Urinary bladder (tissue), 4 donors: ENCODE measurements around the gene NCKIPSD. TPM values are rescaled to one million over a fixed set of nuclear protein-coding genes. Genes with fewer than 3 reads are reported as not detected.

Source experiments
- DNase-seq: peaks from one replicate; pipeline ENCODE4 v3.0.0-alpha.2; 2015; ENCODE audit errors: extremely low spot score
- H3K27ac ChIP-seq: one replicate; pipeline ENCODE4 v1.5.1; 2013; ENCODE audit warnings: low read depth, mild to moderate bottlenecking, moderate library complexity
- H3K36me3 ChIP-seq: one replicate; pipeline ENCODE4 v1.6.1; 2013; ENCODE audit warnings: mild to moderate bottlenecking, moderate library complexity; ENCODE audit not compliant: insufficient read depth
- H3K4me1 ChIP-seq: one replicate; pipeline ENCODE4 v1.6.1; 2013; ENCODE audit warnings: mild to moderate bottlenecking, moderate library complexity; ENCODE audit not compliant: insufficient read depth
- H3K4me3 ChIP-seq: one replicate; pipeline ENCODE4 v1.5.1; 2013; ENCODE audit warnings: low read depth, low read length
- WGBS: extraction: QIAGEN DNeasy Blood & Tissue Kit; methylation state at CpG from one replicate; pipeline ENCODE4 v1.1.7; 2013; 5-methylcytosine and 5-hydroxymethylcytosine counted together
- polyA plus RNA-seq: library from polyadenylated mRNA; stranded (reverse); fragments of 200-250 nt; gene quantifications from one replicate; pipeline ENCODE4 v1.2.3, GENCODE V29; 2013
- total RNA-seq: library from RNA; depleted of rRNA; stranded (reverse); fragments of >200 nt; gene quantifications from one replicate; pipeline ENCODE4 v1.2.3, GENCODE V29; 2014
- donor health status: healthy with polysubstance abuse.
- donor health status: healthy.

The NCKIPSD gene
- total and polyA plus RNA-seq, 2 donors = 8.6 to 18.1 TPM

GRCh38 chr3:48690846-48691458 lies 5.2 kb upstream of the NCKIPSD start:
- no peak for DNase-seq
- Histone ChIP-seq H3K4me1 (peaks cover 1% of the 10 kb centered on the region), H3K4me3 (no peak overlapping the region), H3K27ac (no peak overlapping the region), H3K36me3 (peaks cover 5% of the 10 kb centered on the region)
- 85% methylated on average over 2 of the region's 2 CpGs for WGBS

- 86% methylated on average over 5 of the region's 5 CpGs for WGBS
- Histone ChIP-seq H3K27ac (no peak overlapping the region), H3K4me3 (no peak overlapping the region), H3K4me1 (peaks cover 1% of the 10 kb centered on the region), H3K36me3 (peaks cover 5% of the 10 kb centered on the region)
- DNase-seq = no peak
These were observed 3.7 kb upstream of the NCKIPSD start for GRCh38 chr3:48689384-48689783.

- 90% methylated on average over 3 of the region's 3 CpGs for WGBS
- H3K4me3 ChIP-seq = no peak overlapping the region
- peaks cover 1% of the 10 kb centered on the region for H3K4me1 ChIP-seq
- H3K27ac ChIP-seq = no peak overlapping the region
- no peak for DNase-seq
- H3K36me3 ChIP-seq = peaks cover 5% of the 10 kb centered on the region
These were observed 3.0 kb upstream of the NCKIPSD start for GRCh38 chr3:48688737-48689075.

- Histone ChIP-seq H3K27ac (no peak overlapping the region), H3K36me3 (peaks cover 5% of the 10 kb centered on the region), H3K4me3 (no peak overlapping the region)
These were observed 2.5 kb upstream of the NCKIPSD start for GRCh38 chr3:48688032-48688736.

GRCh38 chr3:48687220-48687678 lies 1.5 kb upstream of the NCKIPSD start:
- Histone ChIP-seq H3K4me3 (no peak overlapping the region), H3K36me3 (peaks cover 5% of the 10 kb centered on the region), H3K27ac (no peak overlapping the region), H3K4me1 (no peaks in the 10 kb centered on the region)
- 53% methylated on average over 3 of the region's 3 CpGs for whole genome bisulfite sequencing
- no peak for DNase-seq

More at GRCh38 chr3:48688032-48688736, 2.5 kb upstream of the NCKIPSD start:
- DNase-seq = no peak
- WGBS = 82% methylated on average over 18 of the region's 18 CpGs
- H3K4me1 ChIP-seq = peaks cover 1% of the 10 kb centered on the region

- Histone ChIP-seq H3K27ac (no peak overlapping the region), H3K4me3 (peak overlapping the region; percentile 76), H3K36me3 (peaks cover 2% of the 10 kb centered on the region), H3K4me1 (no peaks in the 10 kb centered on the region)
- DNase-seq = no peak
- 48% methylated on average over 10 of the region's 10 CpGs for WGBS
These were observed 964 bp upstream of the NCKIPSD start for GRCh38 chr3:48686538-48687219.

GRCh38 chr3:48685293-48685602 lies 467 bp downstream of the NCKIPSD start:
- no peaks in the 10 kb centered on the region for H3K4me1 ChIP-seq
- peaks cover 2% of the 10 kb centered on the region for H3K36me3 ChIP-seq
- DNase-seq = no peak
- peak overlapping the region; percentile 76 for H3K4me3 ChIP-seq
- H3K27ac ChIP-seq = peak overlapping the region; percentile 66
- 9% methylated on average over 13 of the region's 13 CpGs for WGBS

- DNase-seq = no peak
- H3K4me1 ChIP-seq = no peaks in the 10 kb centered on the region
These were observed 1.1 kb downstream of the NCKIPSD start for GRCh38 chr3:48684480-48685143.

GRCh38 chr3:48684054-48684349 lies 1.7 kb downstream of the NCKIPSD start:
- Histone ChIP-seq H3K27ac (no peak overlapping the region), H3K36me3 (peaks cover 2% of the 10 kb centered on the region), H3K4me1 (no peaks in the 10 kb centered on the region), H3K4me3 (peak overlapping the region; percentile 3)
- WGBS = 46% methylated on average over 8 of the region's 8 CpGs
- DNase-seq = no peak

More at GRCh38 chr3:48684480-48685143, 1.1 kb downstream of the NCKIPSD start:
- Histone ChIP-seq H3K27ac (no peak overlapping the region), H3K36me3 (peaks cover 2% of the 10 kb centered on the region), H3K4me3 (peak overlapping the region; percentile 76)
- WGBS = 41% methylated on average over 7 of the region's 7 CpGs

GRCh38 chr3:48682786-48683185 lies 2.9 kb downstream of the NCKIPSD start:
- 82% methylated on average over 9 of the region's 9 CpGs for WGBS
- DNase-seq = no peak
- no peaks in the 10 kb centered on the region for H3K36me3 ChIP-seq

GRCh38 chr3:48681974-48682610 lies 3.6 kb downstream of the NCKIPSD start:
- no peak for DNase-seq
- H3K4me1 ChIP-seq = no peaks in the 10 kb centered on the region
- WGBS = 91% methylated on average over 17 of the region's 17 CpGs

More at GRCh38 chr3:48682786-48683185, 2.9 kb downstream of the NCKIPSD start:
- no peak overlapping the region for H3K27ac ChIP-seq
- no peak overlapping the region for H3K4me3 ChIP-seq
- H3K4me1 ChIP-seq = no peaks in the 10 kb centered on the region

GRCh38 chr3:48681541-48681880 lies 4.2 kb downstream of the NCKIPSD start:
- H3K27ac ChIP-seq = no peak overlapping the region
- no peak overlapping the region for H3K4me3 ChIP-seq
- no peak for DNase-seq
- H3K36me3 ChIP-seq = no peaks in the 10 kb centered on the region
- no peaks in the 10 kb centered on the region for H3K4me1 ChIP-seq
- 95% methylated on average over 7 of the region's 7 CpGs for WGBS

More at GRCh38 chr3:48681974-48682610, 3.6 kb downstream of the NCKIPSD start:
- Histone ChIP-seq H3K27ac (no peak overlapping the region), H3K36me3 (no peaks in the 10 kb centered on the region), H3K4me3 (no peak overlapping the region)

- 92% methylated on average over 17 of the region's 17 CpGs for WGBS
- no peaks in the 10 kb centered on the region for H3K4me1 ChIP-seq
- H3K36me3 ChIP-seq = no peaks in the 10 kb centered on the region
- no peak overlapping the region for H3K4me3 ChIP-seq
- no peak for DNase-seq
- no peak overlapping the region for H3K27ac ChIP-seq
These were observed 4.7 kb downstream of the NCKIPSD start for GRCh38 chr3:48680811-48681540.
